Stomach (tissue), 9 donors: ENCODE measurements around the gene CERKL. TPM values are rescaled to one million over a fixed set of nuclear protein-coding genes. Genes with fewer than 3 reads are reported as not detected.

ENCODE experiments used
- DNase-seq, 2 donors: peaks; one replicate each; pipeline versions ENCODE4 v3.0.0 to v3.0.0-alpha.2; 2013 to 2019
- H3K27ac ChIP-seq, 5 donors: fragments of 200-600 bp in 4 of 5; sonication (generic) in 4 of 5; one replicate each; pipeline ENCODE4 v1.5.1; 2013 to 2019; ENCODE audit warnings: mild to moderate bottlenecking in 1 of 5, moderate library complexity in 1 of 5
- H3K27me3 ChIP-seq, 3 donors: fragments of 200-600 bp; sonication (generic); one replicate each; pipeline ENCODE4 v1.5.1; 2017 to 2019; ENCODE audit warnings: mixed run types in 1 of 3
- H3K36me3 ChIP-seq, 4 donors: fragments of 200-600 bp; sonication (generic); 1 replicate in 3 of 4; 2 replicates in 1 of 4; pipeline ENCODE4 v1.5.1; 2016 to 2019
- H3K4me1 ChIP-seq, 4 donors: fragments of 200-600 bp; sonication (generic); one replicate each; pipeline ENCODE4 v1.5.1; 2016 to 2019
- H3K4me3 ChIP-seq, 4 donors: fragments of 200-600 bp; sonication (generic) in 3 of 4; one replicate each; pipeline ENCODE4 v1.5.1; 2016 to 2019; ENCODE audit warnings: mild to moderate bottlenecking in 1 of 4
- H3K9me3 ChIP-seq, 4 donors: fragments of 200-600 bp; sonication (generic); one replicate each; pipeline ENCODE4 v1.5.1; 2016 to 2019
- CTCF ChIP-seq, 7 experiments: fragments of 450-650 bp in 4 of 7; fragments of 200-600 bp in 3 of 7; sonication (generic) in 3 of 7; IDR thresholded peaks; one replicate each; pipeline ENCODE4 v1.5.1; 2016 to 2019; ENCODE audit warnings: antibody characterized with exemption in 7 of 7, control low read depth in 2 of 7, mild to moderate bottlenecking in 1 of 7
- EP300 ChIP-seq: sonication (generic); formaldehyde crosslinking; IDR thresholded peaks from one replicate; pipeline ENCODE4 v1.6.1; 2017; ENCODE audit warnings: antibody characterized with exemption
- POLR2A ChIP-seq, 4 donors: fragments of 450-650 bp; IDR thresholded peaks; one replicate each; pipeline ENCODE4 v1.6.1; 2016; ENCODE audit warnings: antibody characterized with exemption in 4 of 4, control low read depth in 2 of 4, mild to moderate bottlenecking in 1 of 4, moderate library complexity in 1 of 4
- POLR2AphosphoS5 ChIP-seq, 3 donors: sonication (generic); formaldehyde crosslinking; IDR thresholded peaks; one replicate each; pipeline ENCODE4 v1.6.1; 2016; ENCODE audit warnings: antibody characterized with exemption in 3 of 3
- WGBS, 5 donors: extraction: QIAGEN DNeasy Blood & Tissue Kit in 3 of 5; methylation state at CpG; one replicate each; pipeline versions ENCODE4 v1.1.5 to v1.1.7; 2013 to 2018; 5-methylcytosine and 5-hydroxymethylcytosine counted together
- intact Hi-C: fragments of 100-400 bp; cut with DNase I; formaldehyde crosslinking; loops from one replicate; pipeline ENCODE4 v1.15.1; 2023; ENCODE audit warnings: low total_unique reads
- polyA plus RNA-seq, 3 donors: library from polyadenylated mRNA; stranded (reverse); fragments of 200-250 nt; gene quantifications; one replicate each; pipeline ENCODE4 v1.2.3, GENCODE V29; 2013
- total RNA-seq, 5 donors: library from RNA; depleted of rRNA; stranded (reverse); fragments of >200 nt; gene quantifications; one replicate each; pipeline versions ENCODE4 v1.1.0 to v1.2.3, GENCODE V29; 2014 to 2016
- donor health status: healthy with polysubstance abuse.
- donor health status: Bipolar disorder and iron deficiency.
- donor health status: healthy.

CERKL gene
- total and polyA plus RNA-seq, 8 donors = 0.05 to 1.3 (median 0.28) TPM; not detected in 4

- Histone ChIP-seq H3K27ac (no peak overlapping the region), H3K36me3 (no peaks in the 10 kb centered on the region), H3K4me3 (no peak overlapping the region), H3K9me3 (peaks cover 0 to 20% (median 15%) of the 10 kb centered on the region in 4 donors), H3K27me3 (peaks cover 0 to 10% (median 0%) of the 10 kb centered on the region in 3 donors), H3K4me1 (peaks cover 0 to 3% (median 2%) of the 10 kb centered on the region in 4 donors)
- TF ChIP-seq POLR2AphosphoS5 (IDR thresholded peaks at IDR 0.05) = no peak
- TF ChIP-seq EP300 = no peak
- TF ChIP-seq POLR2A (IDR thresholded peaks at IDR 0.05) = no peak
- TF ChIP-seq CTCF (IDR thresholded peaks at IDR 0.05) = no peak
- WGBS, 5 donors = 91 to 96% (median 94%) methylated on average over 2 of the region's 2 CpGs
- intact Hi-C loops = no loop called here
- DNase-seq = no peak
These were observed 5.4 kb upstream of the CERKL start for GRCh38 chr2:181662287-181662686.

GRCh38 chr2:181660181-181660580, 3.3 kb upstream of the CERKL start:
- H3K27me3 ChIP-seq = peaks cover 0 to 21% (median 4%) of the 10 kb centered on the region in 3 donors
- no peak overlapping the region for H3K27ac ChIP-seq
- intact Hi-C loops = no loop called here
- H3K4me1 ChIP-seq = peaks cover 0 to 16% (median 15%) of the 10 kb centered on the region in 4 donors
- peaks cover 0 to 2% (median under 1%) of the 10 kb centered on the region in 4 donors for H3K9me3 ChIP-seq
- H3K4me3 ChIP-seq = no peak overlapping the region
- no peak for DNase-seq
- no peaks in the 10 kb centered on the region for H3K36me3 ChIP-seq
- TF ChIP-seq POLR2A (IDR thresholded peaks at IDR 0.05) (no peak), POLR2AphosphoS5 (IDR thresholded peaks at IDR 0.05) (no peak), EP300 (no peak), CTCF (IDR thresholded peaks at IDR 0.05) (no peak)
- 31 to 47% (median 44%) methylated on average over 3 of the region's 3 CpGs for WGBS, 5 donors

GRCh38 chr2:181658444-181658843, 1.5 kb upstream of the CERKL start:
- H3K27me3 ChIP-seq = peaks cover 0 to 21% (median 4%) of the 10 kb centered on the region in 3 donors
- no peaks in the 10 kb centered on the region for H3K9me3 ChIP-seq
- TF ChIP-seq CTCF (IDR thresholded peaks at IDR 0.05) = no peak
- no peak overlapping the region for H3K27ac ChIP-seq
- 68 to 78% (median 74%) methylated on average over 4 of the region's 4 CpGs for WGBS, 5 donors
- peaks cover 0 to 16% (median 15%) of the 10 kb centered on the region in 4 donors for H3K4me1 ChIP-seq
- H3K36me3 ChIP-seq = no peaks in the 10 kb centered on the region
- intact Hi-C loops = no loop called here
- peak in 1 of 2 donors; percentile 30 for DNase-seq
- no peak overlapping the region for H3K4me3 ChIP-seq

GRCh38 chr2:181657379-181657778, 474 bp upstream of the CERKL start:
- H3K36me3 ChIP-seq = no peaks in the 10 kb centered on the region
- peaks cover 0 to 16% (median 15%) of the 10 kb centered on the region in 4 donors for H3K4me1 ChIP-seq
- 73 to 92% (median 78%) methylated on average over 4 of the region's 4 CpGs for WGBS, 5 donors
- intact Hi-C loops = no loop called here
- no peaks in the 10 kb centered on the region for H3K9me3 ChIP-seq
- peak overlapping the region; percentile 59 to 85 (median 67) for H3K4me3 ChIP-seq
- TF ChIP-seq EP300 (no peak), POLR2A (IDR thresholded peaks at IDR 0.05) (no peak), CTCF (IDR thresholded peaks at IDR 0.05) (no peak), POLR2AphosphoS5 (IDR thresholded peaks at IDR 0.05) (no peak)
- no peak overlapping the region for H3K27ac ChIP-seq
- DNase-seq = no peak
- peaks cover 0 to 21% (median 4%) of the 10 kb centered on the region in 3 donors for H3K27me3 ChIP-seq
